Activated CD4-positive, alpha-beta memory T cell treated with anti-CD3 and anti-CD28 coated beads for 36 hours (primary cell): Measurements from ENCODE around the gene TUBD1. TPM values are rescaled to one million over a fixed set of nuclear protein-coding genes. Genes with fewer than 3 reads are reported as not detected.
"Not testable (repeated sequence)": the region's sequence is repeated elsewhere in the genome, so short reads cannot be mapped to it uniquely, and the experiment has no call there.

ENCODE experiments used
- CTCF ChIA-PET: fragments of 350-600 bp; sonication (Branson Sonifier 250); formaldehyde crosslinking; loops from one replicate; lab custom pipeline; 2021; ENCODE audit warnings: antibody characterized with exemption, inconsistent platforms; lab: Charles Lee
- POLR2A ChIA-PET: fragments of 350-600 bp; sonication (Branson Sonifier 250); formaldehyde crosslinking; loops from one replicate; lab custom pipeline; 2021; ENCODE audit warnings: antibody characterized with exemption; lab: Charles Lee
- DNase-seq: peaks from one replicate; pipeline ENCODE4 v3.0.0-alpha.2; 2020
- H3K27ac Mint-ChIP-seq: one replicate; pipeline ENCODE4 v1.8.0; 2021; ENCODE audit warnings: mixed read lengths
- H3K27me3 Mint-ChIP-seq: one replicate; pipeline ENCODE4 v1.8.0; 2021; ENCODE audit warnings: mixed read lengths
- H3K36me3 Mint-ChIP-seq: one replicate; pipeline ENCODE4 v1.8.0; 2021; ENCODE audit warnings: mixed read lengths
- H3K4me1 Mint-ChIP-seq: one replicate; pipeline ENCODE4 v1.8.0; 2021; ENCODE audit warnings: low read depth, mixed read lengths
- H3K4me3 Mint-ChIP-seq: one replicate; pipeline ENCODE4 v1.8.0; 2021; ENCODE audit warnings: mild to moderate bottlenecking, mixed read lengths
- H3K9me3 Mint-ChIP-seq: one replicate; pipeline ENCODE4 v1.8.0; 2021; ENCODE audit warnings: mixed read lengths
- intact Hi-C: fragments of 100-400 bp; cut with micrococcal nuclease; formaldehyde crosslinking; loops from one replicate; pipeline ENCODE4 v1.15.1; 2023
- total RNA-seq, 2 experiments: library from RNA; stranded (reverse); gene quantifications; one replicate each; pipeline ENCODE4 v1.2.3, GENCODE V29; 2021

TUBD1 gene
- total RNA-seq, 2 experiments from 2014 or later, result 11.0 to 12.7 TPM

DNA sequence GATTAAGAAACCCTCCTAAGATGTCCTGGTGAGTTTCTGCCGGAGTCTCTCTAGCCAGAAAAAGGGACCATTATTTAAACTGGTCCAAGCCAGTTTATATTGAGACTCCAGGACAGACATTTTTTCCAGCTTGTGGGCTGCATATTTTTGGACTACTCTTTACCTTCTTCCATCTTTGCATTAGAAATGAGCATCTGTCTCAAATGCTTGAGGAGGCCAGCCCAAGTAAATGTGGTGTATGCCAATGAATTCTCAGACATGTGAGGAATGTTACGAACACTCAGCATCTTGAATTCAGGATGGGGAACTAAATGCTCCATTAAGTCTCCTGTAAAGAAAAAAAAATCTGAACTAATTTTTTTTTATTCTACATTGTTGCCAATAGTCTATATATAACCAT lies 18.4 kb downstream of the TUBD1 start:
- H3K27me3 Mint-ChIP-seq, result no peaks in the 10 kb centered on the region
- no peak for DNase-seq
- no peaks in the 10 kb centered on the region for H3K9me3 Mint-ChIP-seq
- ChIA-PET CTCF (no interaction called here), POLR2A (interaction anchor here (0.7 kb wide), 1 partner anchor 446 kb away, joined by 3 read pairs; no protein-coding TSS in a partner anchor)
- no peak overlapping the region for H3K4me3 Mint-ChIP-seq
- no peak overlapping the region for H3K27ac Mint-ChIP-seq
- H3K36me3 Mint-ChIP-seq, result peaks cover 18% of the 10 kb centered on the region
- H3K4me1 Mint-ChIP-seq, result no peaks in the 10 kb centered on the region
- intact Hi-C loops, result no loop called here

DNA sequence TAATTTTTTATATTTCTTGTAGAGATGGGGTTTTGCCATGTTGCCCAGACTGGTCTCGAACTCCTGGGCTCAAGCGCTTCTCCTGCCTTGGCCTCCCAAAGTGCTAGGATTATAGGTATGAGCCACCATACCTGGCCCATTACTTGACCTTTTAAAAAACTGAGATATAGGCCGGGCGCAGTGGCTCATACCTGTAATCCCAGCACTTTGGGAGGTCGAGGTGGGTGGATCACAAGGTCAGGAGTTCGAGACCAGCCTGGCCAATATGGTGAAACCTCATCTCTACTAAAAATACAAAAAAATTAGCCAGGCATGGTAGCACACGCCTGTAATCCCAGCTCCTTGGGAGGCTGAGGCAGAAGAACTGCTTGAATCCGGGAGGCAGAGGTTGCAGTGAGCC lies 19.3 kb downstream of the TUBD1 start:
- H3K4me1 Mint-ChIP-seq, POLR2A ChIA-PET, CTCF ChIA-PET, intact Hi-C loops, H3K9me3 Mint-ChIP-seq, H3K27ac Mint-ChIP-seq, H3K27me3 Mint-ChIP-seq, DNase-seq, H3K4me3 Mint-ChIP-seq: not testable (repeated sequence)
- H3K36me3 Mint-ChIP-seq, result peaks cover 19% of the 10 kb centered on the region

DNA sequence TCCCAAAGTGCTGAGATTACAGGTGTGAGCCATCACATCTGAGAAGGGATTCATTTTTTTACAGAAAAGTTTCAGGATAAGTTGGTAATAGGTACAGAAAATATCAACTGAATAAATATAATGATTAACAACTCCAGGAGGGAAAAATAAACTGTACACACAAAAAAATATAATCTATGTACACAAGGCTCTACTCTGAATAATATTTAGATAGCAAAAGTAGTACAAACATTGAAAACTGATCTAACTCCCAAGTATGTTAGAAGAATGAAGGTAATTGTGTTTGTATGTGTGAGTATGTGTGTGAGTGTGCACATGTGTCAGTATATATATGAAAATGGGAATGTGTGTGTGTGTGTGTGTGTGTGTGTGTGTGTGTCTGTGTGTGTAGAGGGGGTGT lies 20.4 kb downstream of the TUBD1 start:
- no peak for DNase-seq
- Mint-ChIP-seq H3K36me3 (peaks cover 16% of the 10 kb centered on the region), H3K9me3 (no peaks in the 10 kb centered on the region), H3K27ac (no peak overlapping the region), H3K4me3 (no peak overlapping the region), H3K27me3 (no peaks in the 10 kb centered on the region), H3K4me1 (no peaks in the 10 kb centered on the region)
- POLR2A ChIA-PET, result interaction anchor here (0.5 kb wide), 1 partner anchor 47 kb away, joined by 3 read pairs; no protein-coding TSS in a partner anchor
- CTCF ChIA-PET, result interaction anchor here (1.2 kb wide), 1 partner anchor 125 kb away, joined by 4 read pairs; no protein-coding TSS in a partner anchor
- intact Hi-C loops, result no loop called here

DNA sequence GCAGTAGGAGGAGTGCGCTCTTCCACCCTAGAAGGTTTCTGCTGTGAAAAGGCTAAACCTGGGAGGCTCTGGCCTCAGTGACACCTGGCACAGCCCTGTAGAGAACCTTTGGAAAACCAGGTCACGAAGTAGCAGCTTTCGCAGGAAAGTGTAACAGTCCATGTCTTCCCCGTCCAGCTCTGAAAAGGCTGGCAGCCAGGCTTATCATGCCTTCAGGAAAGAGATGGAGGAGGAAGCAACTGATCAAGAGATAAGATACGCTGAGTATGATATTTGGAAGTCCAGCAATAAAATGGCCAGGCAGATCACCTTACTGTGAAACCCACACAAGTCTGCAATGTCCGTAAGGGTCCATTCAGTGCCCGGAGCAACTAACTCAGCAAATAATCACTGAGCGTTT lies 22.3 kb downstream of the TUBD1 start:
- no peak overlapping the region for H3K27ac Mint-ChIP-seq
- no peak for DNase-seq
- peaks cover 17% of the 10 kb centered on the region for H3K36me3 Mint-ChIP-seq
- POLR2A ChIA-PET, result interaction anchor here (1.0 kb wide), 1 partner anchor 118 kb away, joined by 3 read pairs; no protein-coding TSS in a partner anchor
- no peaks in the 10 kb centered on the region for H3K4me1 Mint-ChIP-seq
- intact Hi-C loops, result no loop called here
- H3K4me3 Mint-ChIP-seq, result no peak overlapping the region
- H3K27me3 Mint-ChIP-seq, result no peaks in the 10 kb centered on the region
- CTCF ChIA-PET, result interaction anchor here (0.7 to 1.1 kb wide), 2 partner anchors 11 to 17 kb away, joined by 3 read pairs; no protein-coding TSS in a partner anchor
- H3K9me3 Mint-ChIP-seq, result no peaks in the 10 kb centered on the region

DNA sequence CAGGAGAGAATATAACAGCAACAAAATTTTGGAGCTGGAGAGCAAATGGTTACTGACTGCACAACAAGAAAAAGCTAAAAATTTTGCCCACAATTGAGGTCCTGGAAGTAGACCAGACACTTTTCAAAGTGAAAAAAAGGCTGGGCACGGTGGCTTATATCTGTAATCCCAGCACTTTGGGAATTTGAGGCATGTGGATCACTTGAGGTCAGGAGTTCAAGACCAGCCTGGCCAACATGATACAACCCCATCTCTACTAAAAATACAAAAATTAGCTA lies 22.9 kb downstream of the TUBD1 start:
- intact Hi-C loops, result no loop called here
- H3K27me3 Mint-ChIP-seq, result no peaks in the 10 kb centered on the region
- CTCF ChIA-PET, result interaction anchor here (1.1 to 1.4 kb wide), 2 partner anchors 11 to 17 kb away, joined by 3 to 4 read pairs; no protein-coding TSS in a partner anchor
- no peaks in the 10 kb centered on the region for H3K9me3 Mint-ChIP-seq
- H3K4me3 Mint-ChIP-seq, result no peak overlapping the region
- H3K4me1 Mint-ChIP-seq, result no peaks in the 10 kb centered on the region
- POLR2A ChIA-PET, result interaction anchor here (1.0 to 1.2 kb wide), 2 partner anchors 117 to 118 kb away, joined by 3 read pairs; no protein-coding TSS in a partner anchor
- no peak for DNase-seq
- peaks cover 19% of the 10 kb centered on the region for H3K36me3 Mint-ChIP-seq
- H3K27ac Mint-ChIP-seq, result no peak overlapping the region

DNA sequence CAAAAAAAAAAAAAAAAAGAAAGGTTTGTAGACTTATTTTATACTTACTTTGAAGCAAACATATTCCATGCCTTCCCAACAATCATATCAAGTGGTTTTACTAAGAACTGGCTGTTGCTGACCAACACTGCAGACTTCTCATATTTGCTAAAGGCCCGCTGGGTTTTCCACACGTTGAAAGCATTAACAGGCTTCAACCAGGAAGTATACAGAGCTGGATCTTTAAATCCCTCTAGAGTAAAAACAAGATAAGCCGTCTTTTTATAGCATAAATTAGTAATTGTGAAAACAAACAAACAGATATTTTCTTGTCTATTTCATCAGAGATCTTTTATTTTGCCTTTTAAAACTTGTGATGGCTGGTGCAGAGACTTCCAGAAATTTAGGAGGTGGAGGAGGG lies 29.1 kb downstream of the TUBD1 start:
- no peak overlapping the region for H3K4me3 Mint-ChIP-seq
- H3K27me3 Mint-ChIP-seq, result no peaks in the 10 kb centered on the region
- peaks cover 2% of the 10 kb centered on the region for H3K4me1 Mint-ChIP-seq
- intact Hi-C loops, result no loop called here
- no peak overlapping the region for H3K27ac Mint-ChIP-seq
- no peak for DNase-seq
- H3K9me3 Mint-ChIP-seq, result no peaks in the 10 kb centered on the region
- POLR2A ChIA-PET, result interaction anchor here (0.6 kb wide), 1 partner anchor 114 kb away, joined by 3 read pairs; no protein-coding TSS in a partner anchor
- CTCF ChIA-PET, result no interaction called here
- peaks cover 23% of the 10 kb centered on the region for H3K36me3 Mint-ChIP-seq

DNA sequence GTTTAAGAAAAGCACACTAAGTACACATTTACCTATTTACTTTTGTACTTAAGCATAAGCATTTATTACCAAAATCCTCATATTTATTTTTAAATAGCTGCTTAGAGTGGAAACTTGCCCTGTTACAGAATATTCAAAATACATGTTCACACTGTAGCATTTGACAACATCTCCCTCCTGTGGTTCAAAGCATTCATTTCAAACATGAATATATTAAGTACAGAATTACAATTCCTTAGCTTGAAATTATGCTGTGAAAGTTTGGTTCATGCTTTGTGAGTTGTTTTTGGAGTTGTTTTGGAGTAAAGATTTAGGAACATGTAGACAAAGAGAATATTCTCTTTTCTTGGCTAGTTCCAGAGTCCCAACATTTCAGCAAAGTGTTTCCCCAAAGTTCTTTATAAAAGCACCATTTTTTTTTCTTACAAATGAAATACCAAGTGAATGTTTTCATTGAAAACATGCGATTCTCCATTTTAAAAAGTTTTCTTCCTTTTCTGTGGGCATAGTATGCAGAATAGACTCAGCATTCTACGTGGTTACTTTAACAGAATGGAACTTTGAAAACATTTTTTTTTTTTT lies 33.2 kb downstream of the TUBD1 start:
- POLR2A ChIA-PET, result interaction anchor here (1.1 to 3.5 kb wide), 5 partner anchors 11 to 108 kb away, joined by 4 to 13 read pairs (median 5); partner anchors contain the start of genes RPS6KB1 and TUBD1
- CTCF ChIA-PET, result interaction anchor here (0.6 to 2.5 kb wide), 29 partner anchors 10 to 548 kb away, joined by 3 to 22 read pairs (median 3); partner anchors contain the start of genes PTRH2 and VMP1

DNA sequence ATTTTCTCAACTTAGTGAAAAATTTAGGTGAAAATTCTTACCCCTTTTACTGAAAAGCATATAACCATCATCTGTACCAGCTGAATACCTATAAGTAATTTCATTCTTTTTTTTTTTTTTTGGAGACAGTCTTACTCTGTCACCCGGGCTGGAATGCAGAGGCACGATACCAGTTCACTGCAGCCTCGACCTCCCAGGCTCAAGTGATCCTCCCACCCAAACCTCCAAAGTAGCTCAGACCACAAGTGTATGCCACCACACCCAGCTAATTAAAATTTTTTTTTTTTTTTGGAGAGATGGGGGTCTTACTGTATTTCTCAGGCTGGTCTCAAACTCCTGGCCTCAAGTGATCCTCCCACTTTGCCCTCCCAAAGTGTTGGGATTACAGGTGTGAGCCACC lies 33.8 kb downstream of the TUBD1 start:
- Mint-ChIP-seq H3K4me1 (peaks cover 15% of the 10 kb centered on the region), H3K36me3 (peaks cover 13% of the 10 kb centered on the region), H3K9me3 (no peaks in the 10 kb centered on the region), H3K4me3 (no peak overlapping the region), H3K27me3 (no peaks in the 10 kb centered on the region), H3K27ac (peak overlapping the region; percentile 13)
- intact Hi-C loops, result loop anchor here (1.0 kb wide), 1 partner anchor 106 kb away; no protein-coding TSS in a partner anchor
- DNase-seq, result no peak
- ChIA-PET CTCF (interaction anchor here (0.6 to 2.5 kb wide), 23 partner anchors 10 to 337 kb away, joined by 3 to 22 read pairs (median 3); partner anchors contain the start of genes PTRH2 and VMP1), POLR2A (interaction anchor here (0.6 to 3.5 kb wide), 5 partner anchors 10 to 107 kb away, joined by 3 to 13 read pairs (median 5); no protein-coding TSS in a partner anchor)

More for the DNA sequence above, 33.2 kb downstream of the TUBD1 start:
- Mint-ChIP-seq H3K4me3 (no peak overlapping the region), H3K27me3 (no peaks in the 10 kb centered on the region), H3K36me3 (peaks cover 13% of the 10 kb centered on the region), H3K4me1 (peaks cover 15% of the 10 kb centered on the region), H3K9me3 (no peaks in the 10 kb centered on the region), H3K27ac (peak overlapping the region; percentile 50)
- no peak for DNase-seq
- intact Hi-C loops, result loop anchor here (1.0 kb wide), 1 partner anchor 106 kb away; no protein-coding TSS in a partner anchor

DNA sequence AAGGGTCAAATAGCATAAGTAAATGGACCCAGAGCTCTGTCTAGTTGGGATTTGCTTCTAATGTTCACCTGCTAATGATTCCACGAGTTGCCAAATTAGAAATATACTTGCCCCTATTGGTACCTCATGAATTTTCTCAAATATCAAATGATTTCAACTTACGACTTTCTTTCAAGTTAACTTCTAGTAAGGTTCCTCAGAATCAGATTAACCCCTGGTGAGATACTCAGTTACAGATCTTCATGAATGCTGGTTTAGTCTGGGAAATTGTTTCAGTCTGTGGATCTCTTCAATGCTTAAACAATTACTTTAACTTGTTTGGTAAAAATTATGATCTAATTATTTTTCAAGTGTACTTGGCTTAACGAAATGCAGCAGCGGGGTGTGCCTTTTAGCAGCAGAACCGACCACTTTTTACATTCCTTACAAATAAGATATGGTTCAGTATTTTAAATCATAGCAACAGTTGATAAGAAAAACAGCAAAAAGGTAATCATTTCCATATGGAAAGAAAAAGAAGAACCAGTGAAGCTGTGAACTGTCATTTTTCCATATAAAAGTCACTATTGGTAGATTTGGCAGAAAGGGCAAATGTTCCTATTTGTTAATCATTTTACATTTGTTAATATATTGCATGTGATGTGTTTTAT lies 34.5 kb downstream of the TUBD1 start:
- H3K4me3 Mint-ChIP-seq, result no peak overlapping the region
- CTCF ChIA-PET, result interaction anchor here (0.6 to 2.5 kb wide), 14 partner anchors 11 to 179 kb away, joined by 3 to 22 read pairs (median 4); partner anchors contain the start of genes PTRH2 and VMP1
- DNase-seq, result no peak
- peaks cover 18% of the 10 kb centered on the region for H3K4me1 Mint-ChIP-seq
- no peaks in the 10 kb centered on the region for H3K27me3 Mint-ChIP-seq
- POLR2A ChIA-PET, result interaction anchor here (0.6 to 3.5 kb wide), 4 partner anchors 12 to 107 kb away, joined by 3 to 13 read pairs (median 7); no protein-coding TSS in a partner anchor
- no peaks in the 10 kb centered on the region for H3K9me3 Mint-ChIP-seq
- intact Hi-C loops, result no loop called here
- H3K27ac Mint-ChIP-seq, result no peak overlapping the region
- peaks cover 10% of the 10 kb centered on the region for H3K36me3 Mint-ChIP-seq

DNA sequence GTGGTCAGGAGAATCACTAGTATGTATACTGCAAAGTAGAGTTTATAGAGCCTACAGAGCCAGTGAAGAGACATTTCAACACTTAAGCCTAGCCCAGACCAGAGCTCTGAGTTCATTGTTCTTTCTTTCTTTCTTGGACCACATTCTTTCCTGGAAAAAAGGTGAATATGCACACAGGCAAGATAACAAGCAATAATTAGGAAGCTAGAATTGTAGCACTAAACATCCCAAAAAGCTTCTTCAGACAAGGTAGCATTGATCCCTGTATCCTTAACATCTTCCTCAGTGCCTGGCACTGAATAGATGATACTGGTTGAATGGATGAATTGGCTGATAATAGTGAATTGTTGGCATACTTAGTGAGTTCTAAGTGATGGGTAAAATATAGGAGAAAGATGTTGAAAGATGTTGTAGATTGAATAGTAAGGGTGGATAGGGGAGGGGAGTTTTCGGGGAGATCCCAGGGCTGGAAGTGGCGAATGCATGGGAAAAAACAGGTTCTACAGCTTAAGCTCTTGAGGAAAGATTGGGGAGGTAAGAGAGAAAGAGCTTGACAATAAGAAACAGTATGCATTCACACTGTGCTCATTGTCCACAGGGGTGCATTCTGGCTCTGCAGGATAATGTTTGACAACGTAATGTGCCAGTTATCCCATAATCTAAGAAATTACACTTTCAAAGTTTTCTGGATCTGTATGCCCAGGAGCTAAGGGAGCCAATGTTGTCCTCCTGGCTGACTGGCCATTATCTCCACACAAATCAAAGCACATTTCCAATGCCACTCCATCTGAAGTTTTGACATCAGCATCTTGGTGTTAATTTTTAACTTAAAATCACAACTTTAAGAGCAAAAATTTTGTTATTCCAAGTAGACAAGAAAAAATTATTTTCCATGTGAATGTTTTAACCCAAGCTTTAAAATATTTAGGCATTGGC lies 35.6 kb downstream of the TUBD1 start:
- Mint-ChIP-seq H3K27ac (no peak overlapping the region), H3K36me3 (peaks cover 7% of the 10 kb centered on the region), H3K4me1 (peaks cover 30% of the 10 kb centered on the region), H3K4me3 (no peak overlapping the region), H3K9me3 (peaks cover 2% of the 10 kb centered on the region), H3K27me3 (no peaks in the 10 kb centered on the region)
- CTCF ChIA-PET, result interaction anchor here (1.0 to 2.5 kb wide), 5 partner anchors 57 to 180 kb away, joined by 3 to 12 read pairs (median 5); partner anchors contain the start of genes PTRH2 and VMP1
- POLR2A ChIA-PET, result no interaction called here
- no peak for DNase-seq
- intact Hi-C loops, result no loop called here
